Measurements from ENCODE around the gene ITIH1.
"Not testable (repeated sequence)": the region's sequence is repeated elsewhere in the genome, so short reads cannot be mapped to it uniquely, and the experiment has no call there.

- TF ChIP-seq RAD21 (CRISPR knock-in tag; conservative IDR thresholded peaks at IDR 0.05 in 1 of 2, IDR thresholded peaks at IDR 0.05 in 1 of 2); PTRF (tag; IDR thresholded peaks at IDR 0.05); NR4A1 (CRISPR knock-in tag; IDR thresholded peaks at IDR 0.05); NR4A1 (tag; IDR thresholded peaks at IDR 0.05); CTCF (IDR thresholded peaks at IDR 0.05 in 2 of 3, conservative IDR thresholded peaks at IDR 0.05 in 1 of 3; ENCODE audit: insufficient read depth in 2 of 3, low read depth in 1 of 3, low read length in 3 of 3); ZNF24 (IDR thresholded peaks at IDR 0.05); SRSF1 (IDR thresholded peaks at IDR 0.05; ENCODE audit: low read depth, low read length); MYC (IDR thresholded peaks at IDR 0.05; ENCODE audit: low read depth, low read length); MYC (CRISPR knock-in tag; IDR thresholded peaks at IDR 0.05; ENCODE audit: borderline replicate concordance, low read depth): not testable (repeated sequence)
- TF ChIP-seq, protein P1, sequence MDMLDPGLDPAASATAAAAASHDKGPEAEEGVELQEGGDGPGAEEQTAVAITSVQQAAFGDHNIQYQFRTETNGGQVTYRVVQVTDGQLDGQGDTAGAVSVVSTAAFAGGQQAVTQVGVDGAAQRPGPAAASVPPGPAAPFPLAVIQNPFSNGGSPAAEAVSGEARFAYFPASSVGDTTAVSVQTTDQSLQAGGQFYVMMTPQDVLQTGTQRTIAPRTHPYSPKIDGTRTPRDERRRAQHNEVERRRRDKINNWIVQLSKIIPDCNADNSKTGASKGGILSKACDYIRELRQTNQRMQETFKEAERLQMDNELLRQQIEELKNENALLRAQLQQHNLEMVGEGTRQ (CRISPR knock-in tag; IDR thresholded peaks at IDR 0.05), result not testable (repeated sequence)
- TF ChIP-seq, protein P2, sequence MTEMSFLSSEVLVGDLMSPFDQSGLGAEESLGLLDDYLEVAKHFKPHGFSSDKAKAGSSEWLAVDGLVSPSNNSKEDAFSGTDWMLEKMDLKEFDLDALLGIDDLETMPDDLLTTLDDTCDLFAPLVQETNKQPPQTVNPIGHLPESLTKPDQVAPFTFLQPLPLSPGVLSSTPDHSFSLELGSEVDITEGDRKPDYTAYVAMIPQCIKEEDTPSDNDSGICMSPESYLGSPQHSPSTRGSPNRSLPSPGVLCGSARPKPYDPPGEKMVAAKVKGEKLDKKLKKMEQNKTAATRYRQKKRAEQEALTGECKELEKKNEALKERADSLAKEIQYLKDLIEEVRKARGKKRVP (CRISPR knock-in tag; IDR thresholded peaks at IDR 0.05), result not testable (repeated sequence)
Observed at GRCh38 chr3:52776486-52776885, 913 bp upstream of the ITIH1 start.
